ENCODE measurements around the gene SLC1A5.
"Not testable (repeated sequence)": the region's sequence is repeated elsewhere in the genome, so short reads cannot be mapped to it uniquely, and the experiment has no call there.

Gene SLC1A5

DNA sequence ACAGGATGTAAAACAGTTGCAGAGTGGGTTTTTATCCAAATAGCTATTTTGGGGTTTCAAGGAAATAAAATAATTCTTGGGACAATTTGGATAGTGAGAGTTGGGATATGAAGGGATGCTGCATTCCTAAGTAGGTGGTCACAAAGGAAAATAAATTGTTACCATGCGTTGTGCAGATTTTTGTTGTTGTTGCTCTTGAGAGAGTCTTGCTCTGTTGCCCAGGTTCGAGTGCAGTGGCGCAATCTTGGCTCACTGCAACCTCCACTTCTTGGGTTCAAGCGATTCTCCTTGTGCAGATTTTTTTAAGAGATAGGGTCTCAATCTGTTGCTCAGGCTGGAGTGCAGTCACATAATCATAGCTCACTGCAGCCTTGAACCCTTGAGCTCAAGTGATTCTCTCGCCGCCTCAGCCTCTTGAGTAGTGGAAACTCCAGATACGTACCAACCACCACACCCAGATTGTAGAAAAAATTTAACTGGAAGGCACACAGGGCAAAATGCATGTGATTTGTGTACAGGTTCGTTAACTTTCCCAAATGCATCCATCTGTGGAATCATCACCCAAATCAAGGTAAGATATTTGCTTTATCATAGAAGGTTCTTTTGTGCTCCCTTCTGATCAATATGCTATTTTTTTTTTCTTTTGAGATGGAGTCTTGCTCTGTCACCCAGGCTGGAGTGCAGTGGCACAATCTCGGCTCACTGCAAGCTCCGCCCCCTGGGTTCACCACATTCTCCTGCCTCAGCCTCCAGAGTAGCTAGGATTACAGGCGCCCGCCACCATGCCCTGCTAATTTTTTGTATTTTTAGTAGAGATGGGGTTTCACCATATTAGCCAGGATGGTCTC lies 16.0 kb downstream of the SLC1A5 start:
- no peak for DNase-seq (ENCODE audit: low read depth in 3 of 3, low spot score in 1 of 3)

DNA sequence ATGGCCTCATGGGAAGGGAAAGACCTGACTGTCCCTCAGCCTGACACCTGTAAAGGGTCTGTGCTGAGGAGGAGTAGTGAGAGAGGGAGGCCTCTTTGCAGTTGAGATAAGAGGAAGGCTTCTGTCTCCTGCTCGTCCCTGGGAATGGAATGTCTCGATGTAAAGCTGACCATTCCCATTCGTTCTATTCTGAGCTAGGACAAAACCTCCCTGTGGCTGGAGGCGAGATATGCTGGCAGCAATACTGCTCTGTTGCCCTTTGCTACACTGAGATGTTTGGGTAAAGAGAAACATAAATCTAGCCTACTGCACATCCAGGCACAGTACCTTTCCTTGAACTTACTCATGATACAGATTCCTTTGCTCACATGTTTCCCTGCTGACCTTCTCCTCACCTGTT lies 19.6 kb downstream of the SLC1A5 start:
- not testable (repeated sequence) for DNase-seq (ENCODE audit: low read depth in 3 of 3, low spot score in 1 of 3)

DNA sequence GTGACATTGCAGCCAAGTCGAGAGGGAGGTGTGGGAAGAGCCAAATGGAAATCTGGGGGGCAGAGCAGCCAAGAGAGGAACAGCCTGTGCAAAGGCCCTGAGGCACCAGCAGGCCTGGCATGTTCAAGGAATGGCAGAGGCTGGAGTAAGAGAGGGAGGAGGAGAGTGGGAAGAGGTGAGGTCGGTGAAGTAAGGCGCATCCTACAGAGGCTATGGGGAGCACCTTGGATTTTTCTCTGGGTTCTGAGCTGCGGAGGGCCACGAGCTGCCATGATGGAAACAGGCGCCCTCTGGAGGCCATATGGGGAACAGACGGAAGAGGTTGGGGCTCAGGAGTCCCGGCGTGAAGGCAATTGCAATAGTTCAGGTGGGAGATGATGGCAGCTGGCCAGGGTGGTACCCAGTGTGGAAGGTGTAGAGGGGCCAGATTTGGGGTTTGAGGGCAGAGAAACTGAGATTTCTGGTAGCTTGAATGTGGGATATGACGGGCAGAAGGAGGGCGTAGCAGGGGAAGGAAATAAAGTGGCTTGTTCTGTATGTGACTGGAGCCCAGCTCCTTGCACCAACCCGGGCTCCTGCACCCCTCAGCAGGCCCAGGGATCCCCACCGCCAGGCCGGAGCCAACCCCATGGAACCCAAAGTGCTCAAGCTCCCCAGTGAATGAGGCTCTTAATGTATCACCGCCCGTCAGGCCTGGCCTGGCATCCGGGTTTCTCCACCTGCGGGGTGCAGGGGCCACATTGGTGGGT lies 21.7 kb downstream of the SLC1A5 start:
- DNase-seq (ENCODE audit: low read depth in 3 of 3, low spot score in 1 of 3) = peak in 1 of 3 donors; percentile 51

DNA sequence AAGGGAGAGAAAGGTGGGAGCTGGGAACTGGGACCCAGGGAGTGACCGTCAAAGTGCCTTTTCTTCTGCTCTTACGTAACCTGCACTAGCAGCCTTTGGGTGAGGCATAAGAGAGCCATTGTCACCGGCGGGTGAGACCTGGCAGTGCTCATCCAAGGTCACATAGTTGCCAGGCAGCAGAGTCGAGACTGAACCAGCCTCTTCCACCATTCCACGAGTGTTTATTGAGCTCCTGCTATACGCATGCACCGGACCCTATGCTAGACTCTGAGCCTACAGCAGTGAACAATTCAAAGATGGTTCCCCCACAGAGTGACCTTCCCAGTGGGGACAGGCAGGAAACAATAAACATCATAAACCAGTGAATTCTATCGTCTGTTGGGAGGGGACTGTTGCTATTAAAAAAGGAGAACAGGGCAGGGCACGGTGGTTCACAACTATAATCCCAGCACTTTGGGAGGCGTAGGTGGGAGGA lies 23.5 kb downstream of the SLC1A5 start:
- DNase-seq (ENCODE audit: low read depth in 3 of 3, low spot score in 1 of 3) = no peak

DNA sequence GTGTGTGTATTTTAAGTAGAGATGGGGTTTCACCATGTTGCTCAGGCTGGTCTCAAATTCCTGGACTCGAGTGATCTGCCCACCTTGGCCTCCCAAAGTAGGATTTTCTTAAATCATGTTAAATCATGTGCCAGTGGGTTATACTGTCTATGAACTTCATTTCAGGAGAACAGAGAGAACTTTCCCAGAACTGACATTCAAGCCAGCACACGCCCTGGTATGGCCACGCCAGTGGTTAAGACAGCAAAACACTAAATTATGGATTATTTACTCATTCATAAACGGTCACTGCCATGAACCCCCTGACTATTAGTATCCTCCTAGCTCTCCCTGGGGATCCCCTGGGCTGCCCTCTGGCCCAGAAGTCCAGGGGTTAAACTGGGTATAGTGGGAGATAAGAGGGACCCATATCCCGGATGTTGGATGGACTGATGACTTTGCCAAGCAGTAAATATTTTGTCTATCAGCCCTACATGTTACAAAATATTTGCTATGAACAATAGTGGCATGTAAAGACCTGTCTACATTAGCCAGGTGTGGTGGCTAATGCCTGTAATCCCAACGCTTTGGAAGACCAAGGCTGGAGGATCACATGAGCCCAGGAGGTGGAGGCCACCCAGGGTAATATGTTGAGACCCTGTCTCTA lies 26.0 kb downstream of the SLC1A5 start:
- DNase-seq (ENCODE audit: low read depth in 3 of 3, low spot score in 1 of 3) = no peak

DNA sequence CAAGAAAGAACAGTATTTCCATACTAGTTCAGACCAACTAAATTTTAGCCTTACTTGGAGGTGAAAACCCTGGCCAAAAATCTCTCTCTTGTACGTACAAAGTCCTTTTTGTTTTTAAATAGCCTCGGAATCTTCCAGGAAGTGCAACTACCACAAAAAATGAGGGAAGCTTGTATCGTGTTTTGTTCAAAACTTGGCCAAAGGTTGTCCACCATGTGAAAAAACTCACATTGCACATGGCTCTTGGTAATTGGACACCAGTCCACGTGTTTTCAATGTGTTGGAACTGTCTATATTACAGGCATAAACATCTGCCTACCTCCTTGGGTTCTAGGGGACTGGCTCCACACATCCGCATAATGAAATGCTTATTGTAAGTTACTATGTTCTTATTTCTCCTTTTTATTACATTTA lies 27.0 kb downstream of the SLC1A5 start:
- no peak for DNase-seq (ENCODE audit: low read depth in 3 of 3, low spot score in 1 of 3)

DNA sequence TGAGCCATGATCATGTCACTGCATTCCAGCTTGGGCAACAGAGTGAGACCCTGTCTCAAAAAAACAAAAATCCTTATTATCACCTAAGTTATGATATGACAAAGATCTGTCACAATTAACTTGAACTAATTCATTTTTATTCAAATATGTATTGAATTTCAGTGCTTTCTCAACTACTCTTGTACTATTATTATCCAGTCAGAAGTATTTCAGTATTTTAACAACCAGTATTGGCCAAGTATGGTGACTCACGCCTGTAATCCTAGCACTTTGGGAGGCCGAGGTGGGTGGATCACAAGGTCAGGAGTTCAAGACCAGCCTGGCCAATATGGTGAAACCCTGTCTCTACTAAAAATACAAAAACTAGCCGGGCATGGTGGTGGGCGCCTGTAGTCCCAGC lies 27.5 kb downstream of the SLC1A5 start:
- DNase-seq (ENCODE audit: low read depth in 3 of 3, low spot score in 1 of 3) = not testable (repeated sequence)

DNA sequence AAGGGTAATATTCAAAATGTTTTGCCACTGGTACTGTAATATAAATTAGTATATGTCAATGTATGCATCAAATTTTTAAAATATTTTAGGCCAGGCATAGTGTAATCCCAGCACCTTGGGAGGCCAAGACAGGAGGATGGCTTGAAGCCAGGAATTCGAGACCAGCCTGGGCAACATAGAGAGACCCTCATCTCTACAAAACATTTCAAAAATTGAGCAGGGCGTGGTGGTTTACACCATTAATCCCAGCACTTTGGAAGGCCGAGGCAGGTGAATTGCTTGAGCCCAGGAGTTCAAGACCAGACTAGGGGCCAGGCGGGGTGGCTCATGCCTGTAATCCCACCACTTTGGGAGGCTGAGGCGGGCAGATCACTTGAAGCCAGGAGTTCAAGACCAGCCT lies 28.0 kb downstream of the SLC1A5 start:
- no peak for DNase-seq (ENCODE audit: low read depth in 3 of 3, low spot score in 1 of 3)

DNA sequence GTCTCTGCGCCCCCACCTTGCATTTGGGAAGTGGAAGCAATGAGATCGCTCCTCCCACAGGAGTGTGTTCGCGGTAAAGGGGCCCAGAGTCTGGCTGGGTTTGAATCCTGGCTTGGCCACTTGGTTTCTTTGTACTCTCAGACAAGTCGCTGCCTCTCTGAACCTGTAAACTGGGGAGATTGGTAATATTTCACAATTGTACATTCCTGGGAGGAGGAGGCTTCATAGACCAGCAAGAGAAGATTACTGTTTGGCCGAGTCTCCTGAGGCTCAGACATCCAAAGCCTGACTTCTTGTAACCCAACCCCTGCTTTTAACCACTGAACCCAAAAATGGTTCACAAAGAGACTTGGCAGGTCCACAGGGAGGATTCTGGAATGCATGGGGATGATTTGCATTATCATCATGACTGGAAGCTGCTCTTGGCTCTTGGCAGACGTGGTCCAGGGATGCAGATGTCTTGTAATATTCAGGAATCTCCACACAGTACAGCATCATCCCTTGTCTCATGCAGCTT lies 28.5 kb downstream of the SLC1A5 start:
- DNase-seq (ENCODE audit: low read depth in 3 of 3, low spot score in 1 of 3) = no peak

DNA sequence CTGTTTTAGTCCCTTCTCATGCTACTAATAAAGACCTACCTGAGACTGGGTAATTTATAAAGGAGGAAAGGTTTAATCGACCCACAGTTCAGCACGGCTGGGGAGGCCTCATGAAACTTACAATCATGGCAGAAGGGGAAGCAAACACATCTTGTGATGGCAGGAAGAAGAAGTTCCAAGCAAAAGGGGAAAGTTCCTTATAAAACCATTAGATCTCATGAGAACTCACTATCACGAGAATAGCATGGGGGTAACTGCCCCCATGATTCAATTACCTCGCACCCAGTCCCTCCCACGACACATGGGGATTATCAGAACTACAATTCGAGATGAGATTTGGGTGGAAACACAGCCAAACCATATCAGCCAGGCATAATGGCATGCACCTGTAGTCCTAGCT lies 29.2 kb downstream of the SLC1A5 start:
- DNase-seq (ENCODE audit: low read depth in 3 of 3, low spot score in 1 of 3) = no peak

DNA sequence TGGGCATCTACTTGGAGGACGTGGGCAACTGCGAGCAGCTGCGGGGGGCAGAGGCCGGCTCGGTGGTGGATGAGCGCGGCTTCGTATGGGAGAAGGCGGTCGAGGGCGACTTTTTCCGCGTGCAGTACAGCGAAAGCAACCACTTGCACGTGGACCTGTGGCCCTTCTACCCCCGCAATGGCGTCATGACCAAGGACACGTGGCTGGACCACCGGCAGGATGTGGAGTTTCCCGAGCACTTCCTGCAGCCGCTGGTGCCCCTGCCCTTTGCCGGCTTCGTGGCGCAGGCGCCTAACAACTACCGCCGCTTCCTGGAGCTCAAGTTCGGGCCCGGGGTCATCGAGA lies 31.9 kb downstream of the SLC1A5 start:
- no peak for DNase-seq (ENCODE audit: low read depth in 3 of 3, low spot score in 1 of 3)

DNA sequence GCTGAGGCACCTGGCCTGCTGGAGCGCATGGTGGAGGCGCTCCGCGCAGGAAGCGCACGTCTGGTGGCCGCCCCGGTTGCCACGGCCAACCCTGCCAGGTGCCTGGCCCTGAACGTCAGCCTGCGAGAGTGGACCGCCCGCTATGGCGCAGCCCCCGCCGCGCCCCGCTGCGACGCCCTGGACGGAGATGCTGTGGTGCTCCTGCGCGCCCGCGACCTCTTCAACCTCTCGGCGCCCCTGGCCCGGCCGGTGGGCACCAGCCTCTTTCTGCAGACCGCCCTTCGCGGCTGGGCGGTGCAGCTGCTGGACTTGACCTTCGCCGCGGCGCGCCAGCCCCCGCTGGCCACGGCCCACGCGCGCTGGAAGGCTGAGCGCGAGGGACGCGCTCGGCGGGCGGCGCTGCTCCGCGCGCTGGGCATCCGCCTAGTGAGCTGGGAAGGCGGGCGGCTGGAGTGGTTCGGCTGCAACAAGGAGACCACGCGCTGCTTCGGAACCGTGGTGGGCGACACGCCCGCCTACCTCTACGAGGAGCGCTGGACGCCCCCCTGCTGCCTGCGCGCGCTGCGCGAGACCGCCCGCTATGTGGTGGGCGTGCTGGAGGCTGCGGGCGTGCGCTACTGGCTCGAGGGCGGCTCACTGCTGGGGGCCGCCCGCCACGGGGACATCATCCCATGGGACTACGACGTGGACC lies 32.4 kb downstream of the SLC1A5 start:
- DNase-seq (ENCODE audit: low read depth in 3 of 3, low spot score in 1 of 3) = no peak

DNA sequence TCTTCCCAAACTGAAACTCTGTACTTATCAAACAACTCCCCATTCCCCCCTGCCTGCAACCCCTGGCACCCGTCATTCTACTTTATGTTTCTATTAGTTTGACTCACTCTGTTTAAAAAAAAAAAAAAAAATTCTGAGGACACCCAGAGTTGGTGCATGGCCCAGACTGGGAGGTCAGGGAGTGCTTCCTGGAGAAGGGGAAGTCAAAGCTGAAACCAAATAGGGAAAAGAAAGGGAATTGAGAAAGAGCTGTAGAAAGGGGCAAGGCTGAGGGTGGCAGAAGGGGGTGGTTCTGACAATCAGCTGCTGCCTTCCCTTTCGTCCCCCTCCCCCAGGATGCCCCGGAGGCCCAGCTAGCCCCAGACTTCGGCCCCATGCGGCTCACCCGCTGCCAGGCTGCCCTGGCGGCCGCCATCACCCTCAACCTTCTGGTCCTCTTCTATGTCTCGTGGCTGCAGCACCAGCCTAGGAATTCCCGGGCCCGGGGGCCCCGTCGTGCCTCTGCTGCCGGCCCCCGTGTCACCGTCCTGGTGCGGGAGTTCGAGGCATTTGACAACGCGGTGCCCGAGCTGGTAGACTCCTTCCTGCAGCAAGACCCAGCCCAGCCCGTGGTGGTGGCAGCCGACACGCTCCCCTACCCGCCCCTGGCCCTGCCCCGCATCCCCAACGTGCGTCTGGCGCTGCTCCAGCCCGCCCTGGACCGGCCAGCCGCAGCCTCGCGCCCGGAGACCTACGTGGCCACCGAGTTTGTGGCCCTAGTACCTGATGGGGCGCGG lies 33.1 kb downstream of the SLC1A5 start:
- DNase-seq (ENCODE audit: low read depth in 3 of 3, low spot score in 1 of 3) = no peak

DNA sequence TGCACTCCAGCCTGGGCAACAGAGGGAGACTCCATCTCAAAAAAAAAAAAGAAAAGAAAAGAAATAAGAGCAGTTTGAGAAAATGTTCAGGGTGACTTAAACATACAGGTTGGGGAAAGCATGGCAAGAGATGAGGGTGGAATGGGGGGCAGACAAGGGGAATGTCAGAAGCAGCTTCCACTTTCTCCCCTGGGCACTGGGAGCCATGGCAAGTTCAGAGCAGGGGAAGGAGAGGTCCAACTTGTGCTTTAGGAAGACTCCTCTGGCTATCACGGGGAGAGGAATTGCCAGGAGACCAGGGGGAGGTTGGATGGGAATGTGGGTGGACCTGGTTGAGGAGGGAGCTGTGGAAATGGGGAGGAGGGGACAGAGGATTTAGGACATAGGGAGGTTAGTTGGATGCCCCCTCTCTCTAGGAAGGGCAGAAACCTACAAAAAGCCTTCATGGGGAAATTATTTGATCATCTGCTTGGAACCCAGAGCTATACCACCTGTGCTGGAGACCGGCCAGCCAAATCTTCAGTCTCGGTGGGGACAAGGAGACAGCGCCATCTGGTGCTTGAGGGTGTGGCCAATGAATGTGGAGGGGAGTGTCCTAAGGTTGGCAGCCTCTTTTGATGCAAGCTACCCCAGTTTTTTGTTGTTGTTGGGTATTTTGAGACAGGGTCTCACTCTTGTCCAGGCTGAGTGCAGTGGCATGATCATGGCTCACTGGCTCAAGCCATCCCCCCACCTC lies 34.8 kb downstream of the SLC1A5 start:
- peak in 2 of 3 donors; percentile 33 to 37 for DNase-seq (ENCODE audit: low read depth in 3 of 3, low spot score in 1 of 3)

DNA sequence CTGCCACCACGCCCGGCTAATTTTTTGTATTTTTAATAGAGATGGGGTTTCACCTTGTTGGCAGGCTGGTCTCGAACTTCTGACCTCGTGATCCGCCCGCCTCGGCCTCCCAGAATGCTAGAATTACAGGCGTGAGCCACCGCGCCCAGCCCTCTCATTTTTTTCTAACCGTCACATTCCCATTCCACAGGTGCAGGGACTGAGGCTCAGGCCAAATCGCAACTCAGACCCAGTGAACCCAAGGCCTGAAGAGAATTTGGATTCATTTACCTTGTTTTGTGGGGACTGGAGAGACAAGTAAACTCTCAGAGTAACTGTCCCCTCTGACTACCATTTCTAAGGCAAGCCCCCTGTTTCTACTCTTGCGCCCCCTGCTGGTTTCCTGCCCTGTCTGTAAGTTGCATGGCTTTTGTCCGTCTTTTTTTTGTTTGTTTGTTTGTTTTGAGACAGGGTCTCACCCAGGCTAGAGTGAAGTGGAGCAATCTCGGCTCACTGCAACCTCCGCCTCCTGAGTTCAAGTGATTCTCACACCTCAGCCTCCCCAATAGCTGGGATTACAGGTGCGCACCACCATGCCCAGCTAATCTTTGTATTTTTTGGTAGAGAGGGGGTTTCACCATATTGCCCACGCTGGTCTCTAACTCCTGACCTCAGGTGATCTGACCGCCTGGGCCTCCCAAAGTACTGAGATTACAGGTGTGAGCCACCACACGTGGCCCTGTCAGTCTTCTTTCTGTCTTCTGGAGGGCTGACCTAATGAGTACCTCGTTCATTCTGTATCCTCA lies 39.9 kb downstream of the SLC1A5 start:
- DNase-seq (ENCODE audit: low read depth in 3 of 3, low spot score in 1 of 3) = peak; percentile 39 to 71 (median 47)

DNA sequence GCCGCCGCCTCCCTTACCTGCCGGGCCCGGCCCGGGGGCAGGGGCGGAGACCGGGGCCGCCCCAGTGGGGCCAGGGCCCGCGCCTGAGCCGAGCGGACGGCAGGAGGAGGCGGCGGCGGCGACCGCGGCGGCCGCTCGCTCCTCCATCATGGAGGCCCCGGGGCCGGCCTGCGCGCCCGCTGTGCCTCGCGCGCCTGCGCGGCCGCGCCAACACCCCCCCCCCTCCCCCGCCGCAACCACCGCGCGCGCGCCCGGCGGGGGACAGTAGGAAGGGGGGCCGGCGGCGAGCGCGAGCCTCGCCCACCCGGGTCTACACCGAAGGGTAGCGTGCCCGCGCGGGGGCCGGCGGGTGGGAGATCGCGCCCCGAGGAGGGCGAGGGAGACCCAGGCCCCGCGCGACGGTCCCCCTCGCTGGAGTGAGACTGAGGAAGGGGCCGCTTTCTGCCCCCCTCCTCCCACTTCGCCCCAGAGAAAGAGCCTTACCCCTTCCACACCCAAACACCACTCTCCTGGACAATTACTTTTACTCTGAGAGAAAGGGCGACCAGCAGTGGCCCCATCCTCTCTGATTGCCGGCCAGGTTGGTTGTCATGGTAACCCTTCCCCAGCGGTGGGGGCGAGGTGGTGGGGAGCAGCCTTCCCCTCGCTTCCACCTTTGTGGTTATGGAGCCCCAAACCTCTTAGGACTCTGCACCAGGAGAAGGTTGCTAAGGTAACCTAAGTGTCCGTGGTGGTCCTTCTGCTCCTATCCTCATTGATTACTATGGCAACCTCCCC lies 41.9 kb downstream of the SLC1A5 start, which contains the start of gene STRN4:
Gene STRN4 (minus strand): TSS at position 170 of the 777 bp plus-strand sequence. CDS start 20 bp downstream, at position 150.
- peak in 2 of 3 donors; percentile 35 to 52 for DNase-seq (ENCODE audit: low read depth in 3 of 3, low spot score in 1 of 3)

DNA sequence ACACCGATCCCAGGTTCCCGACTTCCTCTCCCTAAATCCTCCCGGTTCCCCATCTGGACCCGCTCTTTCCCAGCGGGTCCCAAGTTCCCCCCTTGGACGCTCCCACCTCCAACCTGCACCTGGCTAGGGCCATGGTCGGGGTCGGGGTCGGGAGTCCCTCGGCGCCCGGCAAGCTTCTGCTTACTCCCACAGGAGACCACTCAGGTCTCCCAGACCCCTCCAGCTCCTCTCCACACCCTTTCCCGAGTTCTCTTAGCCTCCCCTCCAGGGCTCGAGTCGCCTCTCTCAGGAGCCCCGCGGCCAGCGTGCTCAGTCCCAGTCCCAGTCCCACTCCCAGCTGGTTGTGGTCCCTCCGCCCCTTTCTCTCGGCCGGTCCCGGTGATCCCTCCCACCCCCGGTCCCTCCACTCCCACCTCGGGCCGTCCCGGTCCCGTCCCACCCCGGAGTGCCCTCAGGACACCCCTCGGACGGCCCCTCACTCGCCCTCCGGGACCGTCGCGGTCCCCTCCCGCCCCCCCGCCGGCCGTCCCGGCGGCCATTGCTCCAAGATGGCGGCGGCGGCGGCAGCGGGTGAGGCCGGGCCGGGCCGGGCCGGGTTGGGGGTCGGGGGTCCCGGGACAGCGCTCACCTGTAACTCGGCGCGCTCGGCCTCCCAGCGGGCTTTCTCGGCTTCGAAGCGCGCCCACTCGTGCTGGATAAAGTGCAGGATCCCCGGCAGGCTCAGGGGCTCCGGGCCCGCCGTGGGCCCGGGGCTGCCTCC lies 42.7 kb downstream of the SLC1A5 start, which contains the start of gene FKRP:
Gene FKRP (plus strand): TSS at position 537 of the 760 bp plus-strand sequence. CDS start 9,394 bp downstream, outside the sequence.
- DNase-seq (ENCODE audit: low read depth in 3 of 3, low spot score in 1 of 3) = peak in 1 of 3 donors; percentile 45
